Activated CD8-positive, alpha-beta memory T cell treated with anti-CD3 and anti-CD28 coated beads, Interleukin-2, amount 10 ng/mL, durations not matched to agents 7 days and 5 days (primary cell): ENCODE measurements around the gene DNALI1. TPM values are rescaled to one million over a fixed set of nuclear protein-coding genes. Genes with fewer than 3 reads are reported as not detected.
"Not testable (repeated sequence)": the region's sequence is repeated elsewhere in the genome, so short reads cannot be mapped to it uniquely, and the experiment has no call there.

ENCODE experiments used
- ATAC-seq: fragments of 150-1000 bp; cut with Tn5 transposase; one replicate; pipeline ENCODE4 v1.10.0; 2021; ENCODE audit warnings: moderate library complexity
- CTCF ChIA-PET: fragments of 350-600 bp; sonication (Branson Sonifier 250); formaldehyde crosslinking; loops from one replicate; lab custom pipeline; 2021; ENCODE audit warnings: antibody characterized with exemption; lab: Charles Lee
- DNase-seq: peaks from one replicate; pipeline ENCODE4 v3.0.0-alpha.2; 2020
- H3K27ac Mint-ChIP-seq: one replicate; pipeline ENCODE4 v1.8.0; 2021; ENCODE audit warnings: mild to moderate bottlenecking, mixed read lengths
- H3K27me3 Mint-ChIP-seq: one replicate; pipeline ENCODE4 v1.8.0; 2021; ENCODE audit warnings: mixed read lengths
- H3K36me3 Mint-ChIP-seq: one replicate; pipeline ENCODE4 v1.8.0; 2021; ENCODE audit warnings: mild to moderate bottlenecking, mixed read lengths
- H3K4me1 Mint-ChIP-seq: one replicate; pipeline ENCODE4 v1.8.0; 2021; ENCODE audit warnings: mixed read lengths
- H3K4me3 Mint-ChIP-seq: one replicate; pipeline ENCODE4 v1.8.0; 2021; ENCODE audit warnings: mild to moderate bottlenecking, moderate library complexity, mixed read lengths
- H3K9me3 Mint-ChIP-seq: one replicate; pipeline ENCODE4 v1.8.0; 2022; ENCODE audit warnings: low read depth, mixed read lengths
- total RNA-seq, 2 experiments: library from RNA; stranded (reverse); gene quantifications; one replicate each; pipeline ENCODE4 v1.2.3, GENCODE V29; 2021

DNALI1 gene
- under 1 TPM; 0.26 to 0.30 TPM for total RNA-seq

DNA sequence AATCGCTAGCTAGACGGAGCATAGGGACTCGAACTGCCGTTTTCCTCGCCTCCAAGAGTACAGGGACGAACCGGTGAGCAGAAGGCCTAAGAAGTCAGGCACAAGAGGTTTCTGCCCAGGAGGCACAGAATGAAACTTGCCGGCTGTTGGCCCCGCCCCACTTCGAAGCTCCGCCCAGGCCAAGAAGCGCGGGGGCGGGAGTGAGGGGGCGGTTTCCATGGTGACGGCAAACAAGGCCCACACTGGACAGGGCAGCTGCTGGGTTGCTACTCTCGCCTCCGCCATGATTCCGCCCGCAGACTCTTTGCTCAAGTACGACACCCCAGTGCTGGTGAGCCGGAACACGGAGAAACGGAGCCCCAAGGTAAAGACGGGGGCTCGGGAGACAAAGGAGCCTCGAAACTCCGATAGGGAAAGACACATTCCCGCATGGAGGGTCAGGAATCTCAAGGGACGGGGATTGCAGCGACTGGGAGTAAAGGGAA is at the start of gene DNALI1:
Gene DNALI1, plus strand, starts transcription at position 229 of the 485 bp plus-strand sequence. Its CDS starts 55 bp downstream, at position 284.
- Mint-ChIP-seq H3K9me3 (no peaks in the 10 kb centered on the region), H3K27me3 (no peaks in the 10 kb centered on the region), H3K4me1 (peaks cover 34% of the 10 kb centered on the region), H3K4me3 (no peak within 1 kb of the TSS), H3K27ac (no peak within 1 kb of the TSS), H3K36me3 (peaks cover 14% of the 10 kb centered on the region)
- DNase-seq (peak; percentile 57), ATAC-seq (no peak)
- CTCF ChIA-PET = no interaction called here

DNA sequence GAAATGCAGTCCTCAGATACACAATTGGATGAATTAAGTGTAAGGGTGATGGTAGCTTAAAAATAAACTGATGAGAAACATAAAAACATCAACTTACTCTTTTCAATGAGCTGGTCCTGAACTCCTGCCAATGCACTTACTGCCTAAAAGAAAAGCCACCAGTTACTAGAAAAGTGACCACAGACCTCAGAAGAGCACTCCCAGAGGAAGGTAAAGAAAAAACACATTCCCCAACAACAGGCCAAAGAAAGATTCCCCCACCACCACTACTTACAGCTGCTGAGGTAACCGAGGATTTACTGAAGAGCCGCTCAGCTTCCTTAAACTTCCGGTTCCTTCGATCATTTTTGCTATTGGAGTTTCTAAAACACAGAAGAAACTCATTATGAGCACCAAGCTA is 47.6 kb upstream of the DNALI1 start:
- Mint-ChIP-seq H3K36me3 (peaks cover 50% of the 10 kb centered on the region), H3K27me3 (no peaks in the 10 kb centered on the region), H3K27ac (peak overlapping the region; percentile 12), H3K4me1 (peaks cover 37% of the 10 kb centered on the region), H3K9me3 (no peaks in the 10 kb centered on the region), H3K4me3 (no peak overlapping the region)
- CTCF ChIA-PET = interaction anchor here (0.6 to 2.7 kb wide), 7 partner anchors 11 to 175 kb away, joined by 3 to 11 read pairs (median 4); no protein-coding TSS in a partner anchor
- ATAC-seq (no peak), DNase-seq (no peak)

DNA sequence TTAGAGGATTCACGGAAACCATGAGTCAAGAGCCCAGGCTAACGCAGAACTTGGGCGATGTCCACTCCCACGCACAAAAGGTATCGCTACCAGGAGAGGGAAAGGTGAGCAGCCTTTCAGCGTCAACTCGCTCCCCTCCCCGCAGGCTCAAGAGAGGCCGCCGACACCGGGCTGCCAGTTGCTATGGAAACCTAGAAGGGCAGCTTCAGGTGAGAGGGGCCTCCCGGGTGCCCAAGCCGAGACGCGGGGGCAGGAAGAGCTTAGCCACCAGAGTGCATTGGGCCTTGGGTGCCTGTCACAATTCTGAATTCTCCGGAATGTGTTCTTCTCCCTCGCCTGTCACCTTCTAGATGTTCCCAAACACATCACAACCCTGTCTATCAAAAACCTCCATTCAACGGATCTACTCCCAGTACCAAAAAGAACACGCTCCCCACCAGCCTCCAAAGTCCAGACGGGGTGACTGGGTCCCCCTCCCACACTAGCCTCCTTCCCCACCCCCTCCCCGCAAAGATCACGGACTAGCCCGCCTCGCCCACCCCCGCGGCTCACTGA is 42.9 kb upstream of the DNALI1 start:
- Mint-ChIP-seq H3K27ac (peak overlapping the region; percentile 81), H3K9me3 (no peaks in the 10 kb centered on the region), H3K27me3 (no peaks in the 10 kb centered on the region), H3K4me1 (peaks cover 42% of the 10 kb centered on the region), H3K4me3 (peak overlapping the region; percentile 92), H3K36me3 (peaks cover 26% of the 10 kb centered on the region)
- ATAC-seq (peak; percentile 24), DNase-seq (peak; percentile 71)
- CTCF ChIA-PET = interaction anchor here (1.2 to 3.0 kb wide), 13 partner anchors 8 to 178 kb away, joined by 3 to 10 read pairs (median 5); partner anchors contain the start of genes CDCA8 and SNIP1

DNA sequence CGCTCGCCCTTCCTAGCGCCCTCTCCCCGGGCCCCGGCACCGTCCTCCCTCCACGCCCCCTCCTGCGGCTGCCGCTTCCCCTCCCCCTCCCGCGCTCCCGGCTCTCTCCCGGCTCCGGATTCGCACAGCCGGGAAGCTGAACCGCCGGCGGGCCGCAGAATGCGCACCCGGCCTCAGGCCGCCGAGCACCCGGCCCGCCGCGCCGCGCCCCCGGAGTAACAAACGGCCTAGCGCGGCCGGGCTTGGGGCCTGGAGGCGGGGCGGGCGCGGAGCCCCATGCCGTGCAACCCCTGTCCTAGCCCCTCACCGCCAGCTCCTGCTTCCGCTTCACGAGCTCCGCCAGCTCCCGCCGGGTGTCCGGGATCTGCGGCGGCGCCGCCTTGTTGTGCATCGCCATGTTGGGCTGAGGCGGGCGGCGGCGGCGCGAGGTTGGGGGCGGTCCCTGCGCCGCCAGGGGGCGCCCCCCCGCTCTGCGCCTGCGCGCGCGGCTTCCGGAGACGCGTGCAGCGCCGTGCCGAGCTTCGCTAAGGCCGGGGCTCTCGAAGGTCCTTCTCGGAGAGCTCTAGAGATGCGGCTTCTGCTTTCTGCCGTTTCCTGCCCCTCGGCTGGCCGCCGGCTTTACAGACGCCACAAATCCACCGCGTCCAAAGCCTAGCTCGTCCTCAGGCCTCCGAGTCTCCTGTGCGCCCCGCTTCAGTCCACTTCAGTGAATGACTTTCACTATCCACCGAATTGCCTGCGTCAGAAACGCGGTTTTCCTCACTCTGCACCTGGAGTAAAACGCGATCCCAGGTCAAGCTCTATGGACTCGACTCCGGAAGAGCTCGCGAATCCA is 42.2 kb upstream of the DNALI1 start, which contains the start of gene MEAF6:
Gene MEAF6, minus strand, starts transcription at position 417 of the 835 bp plus-strand sequence. Its CDS starts 20 bp downstream, at position 397.
- DNase-seq = peak; percentile 84
- ATAC-seq = peak; percentile 94
- CTCF ChIA-PET = interaction anchor here (0.7 to 3.0 kb wide), 21 partner anchors 9 to 347 kb away, joined by 3 to 18 read pairs (median 4); partner anchors contain the start of genes CDCA8 and SNIP1
- Mint-ChIP-seq H3K27me3 (no peaks in the 10 kb centered on the region), H3K27ac (peak within 1 kb of the TSS; percentile 94), H3K4me3 (peak within 1 kb of the TSS; percentile 92), H3K9me3 (no peaks in the 10 kb centered on the region), H3K4me1 (peaks cover 43% of the 10 kb centered on the region), H3K36me3 (peaks cover 23% of the 10 kb centered on the region)

DNA sequence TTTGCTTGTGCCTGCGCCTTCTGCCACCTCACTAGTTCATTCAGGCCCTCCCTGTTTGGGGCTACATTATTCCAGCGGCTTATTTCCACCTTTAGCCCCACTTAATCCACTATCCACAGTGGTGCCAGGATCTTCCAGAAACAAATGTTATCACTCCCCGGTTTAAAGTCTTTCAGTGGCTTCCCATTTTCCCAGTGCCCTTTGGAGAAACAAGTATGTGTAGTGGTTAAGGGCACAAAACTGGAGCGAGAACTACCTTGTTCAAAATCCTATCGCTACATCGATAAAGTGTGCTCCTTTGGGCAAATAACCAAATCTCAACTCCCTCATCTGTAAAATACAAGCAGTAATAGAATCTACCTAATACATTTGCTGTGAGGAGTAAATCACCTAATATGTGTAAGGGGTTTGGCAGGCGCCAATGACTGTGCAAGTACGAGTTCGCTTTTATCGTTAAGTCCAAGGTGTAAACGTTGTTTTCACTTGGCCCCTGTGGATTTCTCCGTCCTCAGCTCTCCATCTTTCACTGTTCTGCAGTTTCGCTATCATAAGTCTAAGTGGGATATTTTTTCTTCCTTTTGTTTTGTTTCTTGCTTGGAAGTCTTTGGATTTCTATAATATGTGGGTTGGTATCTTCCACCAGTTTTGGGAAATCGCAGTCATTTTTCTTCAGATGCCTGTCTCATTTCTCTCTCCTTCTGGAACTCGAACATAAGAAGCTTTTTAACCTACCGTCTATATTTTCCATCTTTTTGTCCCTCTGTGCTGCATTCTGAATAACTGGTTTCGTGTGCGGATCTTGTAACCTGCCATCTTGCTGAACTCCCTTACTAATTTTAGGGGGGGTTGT is 41.3 kb upstream of the DNALI1 start:
- peak overlapping the region; percentile 92 for H3K4me3 Mint-ChIP-seq
- DNase-seq (no peak), ATAC-seq (no peak)
- peak overlapping the region; percentile 94 for H3K27ac Mint-ChIP-seq
- H3K9me3 Mint-ChIP-seq = no peaks in the 10 kb centered on the region
- H3K4me1 Mint-ChIP-seq = peaks cover 47% of the 10 kb centered on the region
- H3K36me3 Mint-ChIP-seq = peaks cover 27% of the 10 kb centered on the region
- no peaks in the 10 kb centered on the region for H3K27me3 Mint-ChIP-seq
- CTCF ChIA-PET = interaction anchor here (0.7 to 3.0 kb wide), 19 partner anchors 9 to 176 kb away, joined by 3 to 18 read pairs (median 5); partner anchors contain the start of genes CDCA8 and SNIP1

DNA sequence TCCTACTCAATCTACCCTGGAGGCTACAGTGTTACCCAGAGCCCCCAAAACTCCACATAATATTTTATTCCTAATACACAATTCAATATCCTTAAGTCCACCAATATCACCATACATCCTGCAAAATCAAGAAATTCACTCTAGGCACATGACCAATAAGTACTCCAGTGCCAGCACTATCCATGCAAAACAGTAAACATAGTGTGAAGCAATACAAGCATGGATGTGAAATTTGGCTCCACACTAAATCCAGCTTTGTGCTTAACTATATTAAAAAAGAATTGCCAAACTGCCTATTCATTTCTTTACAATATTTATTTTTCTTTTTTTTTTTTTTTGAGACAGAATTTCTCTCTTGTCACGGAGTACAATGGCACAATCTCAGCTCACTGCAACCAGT is 39.2 kb upstream of the DNALI1 start:
- Mint-ChIP-seq H3K36me3 (peaks cover 21% of the 10 kb centered on the region), H3K27ac (no peak overlapping the region), H3K4me3 (no peak overlapping the region), H3K27me3 (no peaks in the 10 kb centered on the region), H3K9me3 (no peaks in the 10 kb centered on the region), H3K4me1 (peaks cover 41% of the 10 kb centered on the region)
- ATAC-seq = no peak
- CTCF ChIA-PET = interaction anchor here (0.5 to 1.0 kb wide), 3 partner anchors 10 to 63 kb away, joined by 3 to 5 read pairs (median 3); no protein-coding TSS in a partner anchor
- no peak for DNase-seq

DNA sequence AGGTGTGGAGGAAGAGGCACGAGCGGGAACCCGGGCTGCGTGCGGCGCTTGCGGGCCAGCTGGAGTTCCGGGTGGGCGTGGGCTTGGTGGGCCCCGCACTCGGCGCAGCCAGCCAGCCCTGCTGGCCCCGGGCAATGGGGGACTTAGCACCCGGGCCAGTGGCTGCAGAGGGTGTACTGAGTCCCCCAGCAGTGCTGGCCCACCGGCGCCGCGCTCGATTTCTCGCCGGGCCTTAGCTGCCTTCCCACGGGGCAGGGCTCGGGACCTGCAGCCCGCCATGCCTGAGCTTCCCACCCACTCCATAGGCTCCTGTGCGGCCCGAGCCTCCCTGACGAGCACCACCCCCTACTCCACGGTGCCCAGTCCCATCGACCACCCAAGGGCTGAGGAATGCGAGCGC is 38.5 kb upstream of the DNALI1 start:
- not testable (repeated sequence) for H3K4me3 Mint-ChIP-seq, ATAC-seq, H3K27ac Mint-ChIP-seq, DNase-seq, H3K9me3 Mint-ChIP-seq, H3K27me3 Mint-ChIP-seq
- CTCF ChIA-PET = interaction anchor here (0.9 to 1.0 kb wide), 2 partner anchors 9 to 64 kb away, joined by 3 to 5 read pairs; no protein-coding TSS in a partner anchor
- H3K4me1 Mint-ChIP-seq = peaks cover 35% of the 10 kb centered on the region
- peaks cover 26% of the 10 kb centered on the region for H3K36me3 Mint-ChIP-seq

DNA sequence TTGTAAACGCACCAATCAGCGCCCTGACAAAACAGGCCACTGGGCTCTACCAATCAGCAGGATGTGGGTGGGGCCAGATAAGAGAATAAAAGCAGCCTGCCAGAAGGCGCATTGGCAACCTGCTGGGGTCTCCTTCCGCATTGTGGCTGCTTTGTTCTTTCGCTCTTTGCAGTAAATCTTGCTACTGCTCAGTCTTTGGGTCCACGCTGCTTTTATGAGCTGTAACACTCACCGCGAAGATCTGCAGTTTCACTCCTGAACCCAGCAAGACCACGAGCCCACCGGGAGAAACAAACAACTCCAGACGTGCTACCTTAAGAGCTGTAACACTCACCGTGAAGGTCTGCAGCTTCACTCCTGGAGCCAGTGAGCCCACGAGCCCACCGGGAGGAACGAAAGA is 37.8 kb upstream of the DNALI1 start:
- not testable (repeated sequence) for H3K9me3 Mint-ChIP-seq, ATAC-seq, H3K27me3 Mint-ChIP-seq
- CTCF ChIA-PET = interaction anchor here (1.1 to 1.6 kb wide), 2 partner anchors 13 to 31 kb away, joined by 4 read pairs; no protein-coding TSS in a partner anchor
- H3K36me3 Mint-ChIP-seq = peaks cover 25% of the 10 kb centered on the region
- peaks cover 31% of the 10 kb centered on the region for H3K4me1 Mint-ChIP-seq
- H3K27ac Mint-ChIP-seq = peak overlapping the region; percentile 94
- peak overlapping the region; percentile 82 for H3K4me3 Mint-ChIP-seq
- peak; percentile 82 for DNase-seq

DNA sequence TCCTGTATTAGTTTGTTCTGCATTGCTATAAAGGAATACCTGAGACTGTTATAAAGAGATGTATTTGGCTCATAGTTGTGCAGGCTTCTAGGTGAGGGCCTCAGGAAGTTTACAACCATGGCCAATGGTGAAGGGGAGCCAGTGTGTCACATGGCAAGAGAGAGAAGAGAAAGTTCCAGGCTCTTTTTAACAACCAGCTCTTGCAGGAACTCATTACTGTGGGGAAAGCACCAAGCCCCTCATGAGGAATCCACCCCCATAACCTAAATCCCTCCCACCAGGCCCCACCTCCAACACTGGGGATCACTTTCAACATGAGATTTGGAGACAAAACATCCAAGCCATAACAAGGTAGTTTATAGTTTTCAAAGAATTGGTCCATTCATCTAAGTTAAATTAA is 37.1 kb upstream of the DNALI1 start:
- ATAC-seq = peak; percentile 9
- CTCF ChIA-PET = interaction anchor here (1.1 to 1.6 kb wide), 3 partner anchors 12 to 32 kb away, joined by 4 read pairs; no protein-coding TSS in a partner anchor
- Mint-ChIP-seq H3K9me3 (peaks cover 7% of the 10 kb centered on the region), H3K27ac (peak overlapping the region; percentile 94), H3K36me3 (peaks cover 25% of the 10 kb centered on the region), H3K4me3 (peak overlapping the region; percentile 82), H3K4me1 (peaks cover 31% of the 10 kb centered on the region), H3K27me3 (no peaks in the 10 kb centered on the region)
- DNase-seq = peak; percentile 43

DNA sequence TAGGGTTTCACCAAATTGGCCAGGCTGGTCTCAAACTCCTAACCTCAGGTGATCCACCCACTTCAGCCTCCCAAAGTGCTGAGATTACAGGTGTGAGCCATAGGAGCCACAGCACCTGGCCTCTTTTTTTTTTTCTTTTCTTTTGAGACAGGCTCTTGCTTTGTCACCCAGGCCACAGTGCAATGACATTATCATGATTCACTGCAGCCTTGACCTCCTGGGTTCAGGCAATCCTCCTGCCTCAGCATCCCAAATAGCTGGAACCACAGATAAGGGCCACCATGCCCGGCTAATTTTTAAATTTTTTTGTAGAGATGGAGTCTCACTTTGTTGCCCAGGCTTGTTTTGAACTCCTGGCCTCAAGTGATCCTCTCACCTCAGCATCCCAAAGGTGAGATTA is 26.9 kb upstream of the DNALI1 start:
- H3K36me3 Mint-ChIP-seq = peaks cover 12% of the 10 kb centered on the region
- CTCF ChIA-PET = interaction anchor here (1.0 kb wide), 1 partner anchor 16 kb away, joined by 3 read pairs; no protein-coding TSS in a partner anchor
- not testable (repeated sequence) for DNase-seq, H3K4me3 Mint-ChIP-seq, H3K27ac Mint-ChIP-seq, ATAC-seq, H3K4me1 Mint-ChIP-seq, H3K27me3 Mint-ChIP-seq, H3K9me3 Mint-ChIP-seq

DNA sequence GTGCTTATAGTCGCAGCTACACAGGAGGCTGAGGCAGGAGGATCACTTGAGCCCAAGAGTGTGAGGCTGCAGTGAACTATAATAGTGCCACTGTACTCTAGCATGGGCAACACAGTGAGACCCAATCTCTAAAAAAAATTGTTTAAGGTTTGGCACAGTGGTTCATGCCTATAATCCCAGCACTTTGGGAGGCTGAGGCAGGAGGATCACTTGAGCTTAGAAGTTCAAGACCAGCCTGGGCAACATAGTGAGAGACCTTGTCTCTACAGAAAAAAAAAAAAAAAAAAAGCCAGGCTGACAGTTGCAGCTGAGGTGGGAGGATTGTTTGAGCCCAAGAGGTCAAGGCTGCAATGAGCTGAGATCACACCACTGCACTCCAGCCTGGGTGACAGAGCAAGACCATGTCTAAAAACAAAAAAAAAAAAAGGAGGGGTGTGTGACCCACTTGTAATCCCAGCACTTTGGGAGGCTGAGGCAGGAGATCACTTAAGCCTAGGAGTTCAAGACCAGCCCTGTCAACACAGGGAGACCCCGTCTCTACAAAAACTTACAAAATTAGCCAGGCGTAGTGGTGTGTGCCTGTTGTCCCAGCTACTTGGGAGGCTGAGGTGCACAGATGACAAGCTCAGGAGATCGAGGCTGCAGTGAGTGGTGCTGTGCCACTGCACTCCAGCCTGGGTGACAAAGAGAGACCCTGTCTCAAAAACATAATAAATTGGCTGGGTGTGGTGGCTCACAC is 24.2 kb upstream of the DNALI1 start:
- not testable (repeated sequence) for H3K27ac Mint-ChIP-seq, DNase-seq, ATAC-seq, H3K27me3 Mint-ChIP-seq, H3K9me3 Mint-ChIP-seq, H3K4me3 Mint-ChIP-seq
- peaks cover 10% of the 10 kb centered on the region for H3K4me1 Mint-ChIP-seq
- CTCF ChIA-PET = interaction anchor here (0.7 to 1.9 kb wide), 2 partner anchors 13 to 15 kb away, joined by 3 to 4 read pairs; no protein-coding TSS in a partner anchor
- peaks cover 31% of the 10 kb centered on the region for H3K36me3 Mint-ChIP-seq
